HG03521 (cell line): ENCODE measurements around the gene FMN1.
A peak's percentile ranks its signal among the peaks of the same experiment; 100 is the strongest.

Experiments
- ATAC-seq: cut with Tn5 transposase; IDR thresholded peaks from one replicate; pipeline ENCODE4 v1.9.1; 2021; ENCODE audit warnings: mild to moderate bottlenecking, moderate library complexity; ENCODE audit not compliant: unreplicated experiment

Gene FMN1

DNA sequence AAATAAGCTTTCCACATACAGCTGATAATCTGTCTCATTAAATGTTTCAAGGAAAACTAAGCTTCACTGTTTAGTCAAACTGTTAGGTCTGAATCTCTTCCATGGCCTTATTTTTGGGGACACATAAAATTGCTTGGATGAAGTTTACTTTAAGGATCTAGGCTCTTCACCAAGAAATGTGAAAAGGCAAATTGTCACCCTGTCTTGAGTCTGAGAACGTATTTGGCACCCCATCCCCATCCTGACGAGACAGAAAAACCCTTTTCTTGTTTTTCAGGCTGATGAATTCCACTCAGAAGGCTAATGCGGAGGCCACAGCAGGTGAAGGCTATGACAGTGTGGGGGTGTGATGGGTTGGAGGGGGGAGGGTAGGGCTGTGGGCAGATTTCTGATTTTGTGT lies 250.1 kb downstream of the FMN1 start:
- no peak for ATAC-seq

DNA sequence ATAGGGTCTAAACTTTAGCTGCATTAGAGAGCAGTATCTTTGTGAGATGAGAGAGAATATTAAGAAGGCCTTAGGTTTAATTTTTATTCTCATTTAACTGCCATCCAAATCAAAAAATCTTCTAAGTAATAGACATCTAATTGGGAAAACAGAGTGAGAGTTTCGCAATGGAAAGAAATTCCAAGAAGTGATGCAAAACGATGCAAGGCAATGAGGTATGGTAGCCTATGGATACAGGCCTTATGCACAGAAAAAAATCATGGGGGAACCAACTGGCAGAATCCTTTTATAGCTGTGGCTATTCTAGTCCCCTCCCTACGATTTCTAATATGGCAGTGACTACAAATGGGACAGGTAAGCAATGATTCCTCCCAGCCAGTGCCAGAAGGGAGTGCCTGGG lies 250.8 kb downstream of the FMN1 start:
- no peak for ATAC-seq

- no peak for ATAC-seq
These were observed 252.1 kb downstream of the FMN1 start for GRCh38 chr15:32942401-32942841.

GRCh38 chr15:32941823-32942222 lies 252.7 kb downstream of the FMN1 start:
- ATAC-seq = no peak

- no peak for ATAC-seq
These were observed 257.5 kb downstream of the FMN1 start for GRCh38 chr15:32936976-32937375.

DNA sequence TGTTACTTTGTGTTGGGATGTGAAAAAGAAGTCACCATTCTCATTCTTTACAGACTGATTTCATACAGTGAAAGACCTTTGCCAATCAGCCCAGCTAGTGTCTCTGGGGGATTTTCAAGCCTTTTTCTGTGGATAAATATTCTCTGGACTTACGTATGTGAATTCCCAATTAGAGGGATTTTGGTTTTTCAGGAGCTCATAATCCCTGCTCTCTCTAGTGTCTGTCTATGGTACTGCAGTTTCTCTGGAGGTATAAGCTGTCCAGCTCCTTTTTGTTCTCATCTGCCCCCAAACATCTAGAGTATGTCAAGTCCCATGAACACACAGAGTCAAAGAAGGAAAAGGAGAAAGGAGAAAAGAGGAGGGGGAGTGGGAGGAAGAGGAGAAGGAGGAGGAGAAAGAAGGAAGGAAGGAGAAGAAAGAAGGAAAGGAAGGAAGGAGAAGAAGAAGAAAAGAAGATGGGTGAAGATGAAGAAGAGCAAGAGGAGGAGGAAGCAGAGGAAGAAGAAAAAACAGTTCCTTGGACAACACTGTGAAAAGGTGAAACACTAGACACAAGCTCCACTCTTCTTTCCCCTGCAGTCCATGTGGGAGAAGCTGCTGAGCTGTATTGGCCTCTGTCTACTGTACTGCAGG lies 258.1 kb downstream of the FMN1 start:
- no peak for ATAC-seq

DNA sequence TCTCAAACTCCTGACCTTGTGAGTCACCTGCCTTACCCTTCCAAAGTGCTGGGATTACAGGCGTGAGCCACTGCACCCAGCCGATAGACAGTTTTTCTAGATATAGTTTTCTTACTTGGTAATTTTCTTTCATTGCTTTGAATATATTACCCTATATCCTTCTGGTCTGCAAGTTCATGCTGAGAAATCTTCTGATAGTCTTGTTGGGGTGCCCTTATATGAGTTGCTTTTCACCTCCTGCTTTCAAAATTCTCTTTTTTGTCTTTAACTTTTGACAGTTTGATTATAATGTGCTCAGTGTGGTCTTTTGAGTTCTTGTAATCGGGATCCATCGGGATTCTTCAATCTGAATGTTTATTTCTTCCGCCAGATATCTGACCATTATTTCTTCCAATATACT lies 259.4 kb downstream of the FMN1 start:
- ATAC-seq = no peak

- ATAC-seq = no peak
These were observed 261.3 kb downstream of the FMN1 start for GRCh38 chr15:32933236-32933635.

DNA sequence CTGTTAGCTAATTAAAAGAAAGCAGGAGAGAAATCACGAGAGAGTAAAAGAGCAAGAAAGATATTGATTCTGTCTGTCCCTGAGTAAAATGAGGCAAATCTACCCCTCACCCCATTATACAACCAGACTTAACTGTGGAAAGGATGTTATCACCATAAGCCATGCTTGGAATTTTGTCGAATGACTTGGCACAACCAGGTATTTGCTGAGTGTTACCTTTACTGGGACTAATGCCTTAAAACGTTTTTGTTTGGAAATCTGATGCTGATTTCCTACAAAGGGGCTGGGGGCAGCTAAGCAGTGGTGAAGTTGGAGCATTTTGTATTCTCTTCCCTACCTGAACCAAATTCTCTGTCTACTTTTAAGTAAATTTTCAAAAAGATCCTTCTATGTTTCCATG lies 265.6 kb downstream of the FMN1 start:
- no peak for ATAC-seq

- no peak for ATAC-seq
These were observed 267.4 kb downstream of the FMN1 start for GRCh38 chr15:32927124-32927523.

GRCh38 chr15:32923176-32923575 lies 271.3 kb downstream of the FMN1 start:
- no peak for ATAC-seq

GRCh38 chr15:32922541-32922940 lies 272.0 kb downstream of the FMN1 start:
- ATAC-seq = no peak

- no peak for ATAC-seq
These were observed 274.6 kb downstream of the FMN1 start for GRCh38 chr15:32919749-32920414.

- ATAC-seq = no peak
These were observed 276.0 kb downstream of the FMN1 start for GRCh38 chr15:32918547-32918946.

DNA sequence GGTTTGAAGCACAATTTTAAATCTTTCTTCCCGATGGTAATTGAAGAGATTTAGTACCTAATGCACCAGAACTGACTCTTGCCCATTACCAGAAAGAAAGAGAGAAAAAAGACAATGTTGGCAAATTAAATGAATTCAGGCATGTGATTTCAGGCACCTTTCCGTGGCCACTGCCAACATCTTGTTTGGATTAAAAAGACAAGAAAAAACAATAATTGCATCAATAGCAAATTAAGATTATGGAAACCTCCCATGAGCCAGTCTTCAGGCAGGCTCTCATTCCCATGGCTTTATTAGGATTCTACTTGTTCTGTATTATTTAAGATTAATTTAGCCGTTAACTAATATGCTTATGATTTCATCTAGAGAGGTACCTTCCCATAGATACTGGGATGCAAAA lies 283.7 kb downstream of the FMN1 start:
- ATAC-seq = no peak

GRCh38 chr15:32909431-32909830 lies 285.1 kb downstream of the FMN1 start:
- no peak for ATAC-seq

GRCh38 chr15:32908872-32909271 lies 285.6 kb downstream of the FMN1 start:
- no peak for ATAC-seq

DNA sequence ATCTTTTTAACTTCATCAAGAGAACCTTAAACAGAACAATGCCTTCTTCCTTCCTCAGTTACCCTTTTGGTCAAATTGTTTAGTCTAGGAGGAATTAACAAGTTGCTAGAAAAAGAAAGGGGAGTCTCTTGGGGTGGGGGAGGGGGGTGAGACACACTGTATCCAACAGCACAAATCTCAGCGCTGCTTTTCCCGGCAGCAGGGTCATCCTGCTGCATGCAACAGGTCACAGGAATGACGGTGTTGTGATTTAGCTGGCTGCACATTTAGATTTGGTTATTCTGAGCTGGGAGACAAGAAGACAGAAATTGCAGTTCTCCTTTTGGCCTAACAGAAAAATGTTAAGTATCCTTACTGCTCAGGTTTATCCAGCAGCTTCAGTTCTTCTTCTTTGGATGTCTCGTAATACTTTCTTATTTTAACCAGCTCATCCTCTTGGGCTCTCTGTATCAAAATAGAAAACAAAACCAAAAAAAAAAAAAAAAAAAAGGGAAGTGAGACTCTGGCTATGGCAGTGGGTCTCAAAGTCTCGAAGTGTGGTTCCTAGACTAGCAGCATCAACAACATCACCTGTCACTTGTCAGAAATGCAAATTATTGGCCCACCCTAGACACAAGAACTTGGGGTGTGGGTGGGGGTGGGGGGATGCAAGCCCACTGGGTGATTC lies 286.2 kb downstream of the FMN1 start:
- peak; percentile 90 for ATAC-seq

DNA sequence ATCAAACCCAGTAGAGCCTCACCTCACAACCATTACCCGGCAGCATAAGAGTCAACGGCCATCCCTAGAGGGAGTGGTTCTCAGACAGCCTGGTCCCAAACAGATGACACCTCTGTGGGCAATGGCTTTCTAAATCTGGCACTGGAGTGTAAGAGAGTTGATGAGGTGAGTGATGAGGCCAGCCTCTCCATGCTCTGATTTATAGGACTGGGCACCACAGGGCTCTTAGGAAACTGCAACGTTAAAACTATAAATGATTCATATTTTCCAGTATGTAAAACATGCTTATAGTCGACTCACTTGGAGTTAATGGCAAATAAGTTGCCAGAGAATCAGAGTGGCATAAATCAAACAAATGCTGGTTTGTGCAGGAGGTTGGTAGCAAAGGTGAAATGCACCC lies 289.0 kb downstream of the FMN1 start:
- ATAC-seq = no peak

- ATAC-seq = no peak
These were observed 290.1 kb downstream of the FMN1 start for GRCh38 chr15:32904448-32904847.

- ATAC-seq = no peak
These were observed 290.8 kb downstream of the FMN1 start for GRCh38 chr15:32903591-32904290.

GRCh38 chr15:32901995-32902394 lies 292.5 kb downstream of the FMN1 start:
- no peak for ATAC-seq
